ENCODE results near the gene GMCL2.
"Not testable (repeated sequence)": the region's sequence is repeated elsewhere in the genome, so short reads cannot be mapped to it uniquely, and the experiment has no call there.

Gene GMCL2

DNA sequence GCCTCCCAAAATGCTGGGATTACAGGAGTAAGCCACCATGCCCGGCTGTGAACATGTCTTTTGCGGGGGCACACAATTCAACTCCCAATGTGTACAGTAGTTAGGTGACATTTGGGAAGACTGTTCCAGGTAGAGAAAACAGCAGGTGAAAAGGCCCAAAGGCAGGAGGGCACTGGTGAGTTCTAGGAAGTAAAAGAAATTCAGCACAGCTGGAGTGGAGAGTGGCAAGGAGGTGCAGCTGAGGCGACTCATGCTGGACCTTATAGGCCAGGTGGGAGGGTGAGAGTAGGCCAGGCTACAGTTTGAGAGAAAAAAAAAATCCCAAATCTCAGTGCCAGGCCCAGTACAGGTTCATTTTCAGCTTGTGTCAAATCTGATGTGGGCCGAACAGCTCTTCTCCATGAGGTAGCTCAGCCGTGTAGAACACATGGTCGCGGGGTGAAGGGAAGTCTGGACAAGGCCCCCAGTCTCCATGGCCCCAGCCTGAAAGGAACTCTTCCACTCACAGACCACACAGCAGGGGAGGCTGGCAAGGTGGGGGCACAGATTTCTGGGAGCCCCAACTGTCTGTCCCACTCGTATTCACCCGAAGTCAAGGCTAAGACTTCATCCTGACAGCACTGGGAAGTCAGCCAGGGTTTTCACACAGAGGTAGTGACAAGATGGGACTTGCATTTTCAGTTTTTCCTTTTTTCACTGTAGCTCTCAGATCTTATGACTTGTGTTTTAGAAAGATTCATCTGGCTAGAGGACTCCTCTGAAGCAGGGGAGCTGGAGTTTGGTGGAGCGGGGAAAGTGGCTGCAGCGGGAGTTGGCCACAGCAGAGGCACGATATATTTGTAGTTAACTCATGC lies 12.6 kb upstream of the GMCL2 start:
- Mint-ChIP-seq H3K4me3 (no peak overlapping the region), H3K27me3 (no peaks in the 10 kb centered on the region), H3K36me3 (ENCODE audit: insufficient read depth) (peaks cover 10% of the 10 kb centered on the region), H3K27ac (ENCODE audit: low read depth) (no peak overlapping the region), H3K9me3 (no peaks in the 10 kb centered on the region), H3K4me1 (peaks cover 9% of the 10 kb centered on the region)
- DNase-seq (ENCODE audit: low spot score in 2 of 2) = no peak
- ATAC-seq (replicated peaks; ENCODE audit: extremely low read depth, poor library complexity, severe bottlenecking) = no peak

DNA sequence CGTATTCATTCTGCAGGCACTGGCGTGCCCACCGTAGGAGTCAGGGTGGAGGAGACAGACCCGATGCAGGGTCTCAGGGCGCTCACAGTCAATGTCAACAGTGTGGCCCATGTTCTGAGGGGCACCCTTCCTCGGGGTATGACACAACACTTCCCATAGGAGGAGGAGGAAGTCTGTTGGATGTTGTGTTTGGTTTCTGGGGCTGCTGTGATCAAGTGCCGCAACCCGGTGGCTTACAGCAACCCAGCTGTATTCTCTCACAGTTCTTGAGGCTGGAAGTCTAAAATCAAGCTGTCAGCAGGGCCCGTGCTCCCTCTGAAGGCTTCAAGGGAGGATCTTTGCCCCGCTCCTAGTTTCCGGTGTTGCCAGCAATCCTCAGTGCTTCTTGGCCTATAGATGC lies 11.5 kb upstream of the GMCL2 start:
- ATAC-seq (replicated peaks; ENCODE audit: extremely low read depth, poor library complexity, severe bottlenecking) = no peak
- Mint-ChIP-seq H3K27ac (ENCODE audit: low read depth) (no peak overlapping the region), H3K4me1 (peaks cover 14% of the 10 kb centered on the region), H3K27me3 (no peaks in the 10 kb centered on the region), H3K9me3 (no peaks in the 10 kb centered on the region), H3K36me3 (ENCODE audit: insufficient read depth) (peaks cover 1% of the 10 kb centered on the region), H3K4me3 (no peak overlapping the region)
- DNase-seq (ENCODE audit: low spot score in 2 of 2) = no peak

DNA sequence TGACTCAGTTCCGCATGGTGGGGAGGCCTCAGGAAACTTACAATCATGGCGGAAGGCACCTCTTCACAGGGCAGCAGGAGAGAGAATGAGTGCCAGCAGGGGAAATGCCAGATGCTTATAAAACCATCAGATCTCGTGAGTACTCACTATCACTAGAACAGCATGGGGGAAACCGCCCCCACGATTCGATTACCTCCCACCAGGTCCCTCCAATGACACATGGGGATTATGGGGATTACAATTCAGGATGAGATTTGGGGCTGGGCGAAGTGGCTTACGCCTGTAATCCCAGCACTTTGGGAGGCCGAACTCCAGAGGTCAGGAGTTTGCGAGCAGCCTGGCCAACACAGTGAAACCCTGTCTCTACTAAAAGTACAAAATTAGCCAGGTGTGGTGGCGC lies 11.0 kb upstream of the GMCL2 start:
- H3K4me3 Mint-ChIP-seq; H3K36me3 Mint-ChIP-seq (ENCODE audit: insufficient read depth); H3K9me3 Mint-ChIP-seq; ATAC-seq (replicated peaks; ENCODE audit: extremely low read depth, poor library complexity, severe bottlenecking); DNase-seq (ENCODE audit: low spot score in 2 of 2); H3K27me3 Mint-ChIP-seq; H3K27ac Mint-ChIP-seq (ENCODE audit: low read depth): not testable (repeated sequence)
- peaks cover 19% of the 10 kb centered on the region for H3K4me1 Mint-ChIP-seq

DNA sequence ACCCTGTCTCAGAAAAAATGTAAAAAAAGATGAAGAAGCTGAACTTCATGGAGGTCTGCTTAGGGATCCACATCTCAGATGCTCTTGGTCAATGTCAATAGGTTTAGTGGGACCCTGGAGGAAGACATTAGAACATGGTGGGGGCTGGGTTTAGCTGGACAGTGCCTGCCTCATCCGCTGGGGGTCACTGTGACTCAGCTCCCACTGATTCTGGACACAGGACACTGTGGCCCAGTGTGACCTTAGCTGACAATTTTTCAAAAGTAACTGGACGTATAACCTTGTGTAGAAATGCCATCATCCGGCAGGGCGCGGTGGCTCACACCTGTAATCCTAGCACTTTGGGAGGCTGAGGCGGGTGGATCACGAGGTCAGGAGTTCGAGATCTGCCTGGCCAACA lies 9.8 kb upstream of the GMCL2 start:
- Mint-ChIP-seq H3K4me1 (peaks cover 31% of the 10 kb centered on the region), H3K27ac (ENCODE audit: low read depth) (no peak overlapping the region), H3K4me3 (no peak overlapping the region), H3K27me3 (no peaks in the 10 kb centered on the region), H3K9me3 (no peaks in the 10 kb centered on the region), H3K36me3 (ENCODE audit: insufficient read depth) (no peaks in the 10 kb centered on the region)
- ATAC-seq (replicated peaks; ENCODE audit: extremely low read depth, poor library complexity, severe bottlenecking) = no peak
- no peak for DNase-seq (ENCODE audit: low spot score in 2 of 2)

DNA sequence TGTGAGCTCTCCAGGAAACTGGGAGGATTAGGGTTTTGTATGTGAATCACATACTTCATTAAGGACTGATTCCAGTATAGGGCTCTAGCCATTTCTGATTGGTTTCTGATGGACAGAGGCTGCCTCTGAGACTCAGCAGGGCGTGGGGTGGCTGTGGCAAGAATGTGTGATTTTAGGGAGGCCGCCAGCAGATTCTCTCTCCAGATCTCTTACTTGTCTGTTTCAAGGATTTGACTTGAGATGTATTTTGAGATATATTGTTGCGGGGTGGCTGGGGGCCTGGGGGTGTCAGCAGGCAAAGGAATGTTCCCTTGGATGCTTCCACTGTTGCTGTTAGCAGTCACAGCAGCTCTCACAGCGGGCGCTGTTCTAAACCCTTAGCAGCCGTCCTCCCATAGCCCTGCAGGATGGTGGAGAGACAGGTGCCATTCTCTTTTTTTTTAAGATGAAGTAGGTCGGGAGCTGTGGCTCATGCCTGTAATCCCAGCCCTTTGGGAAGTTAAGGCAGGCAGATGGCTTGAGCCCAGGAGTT lies 9.2 kb upstream of the GMCL2 start:
- Mint-ChIP-seq H3K9me3 (no peaks in the 10 kb centered on the region), H3K36me3 (ENCODE audit: insufficient read depth) (no peaks in the 10 kb centered on the region), H3K27me3 (no peaks in the 10 kb centered on the region), H3K27ac (ENCODE audit: low read depth) (no peak overlapping the region), H3K4me1 (peaks cover 31% of the 10 kb centered on the region), H3K4me3 (no peak overlapping the region)
- no peak for ATAC-seq (replicated peaks; ENCODE audit: extremely low read depth, poor library complexity, severe bottlenecking)
- no peak for DNase-seq (ENCODE audit: low spot score in 2 of 2)

DNA sequence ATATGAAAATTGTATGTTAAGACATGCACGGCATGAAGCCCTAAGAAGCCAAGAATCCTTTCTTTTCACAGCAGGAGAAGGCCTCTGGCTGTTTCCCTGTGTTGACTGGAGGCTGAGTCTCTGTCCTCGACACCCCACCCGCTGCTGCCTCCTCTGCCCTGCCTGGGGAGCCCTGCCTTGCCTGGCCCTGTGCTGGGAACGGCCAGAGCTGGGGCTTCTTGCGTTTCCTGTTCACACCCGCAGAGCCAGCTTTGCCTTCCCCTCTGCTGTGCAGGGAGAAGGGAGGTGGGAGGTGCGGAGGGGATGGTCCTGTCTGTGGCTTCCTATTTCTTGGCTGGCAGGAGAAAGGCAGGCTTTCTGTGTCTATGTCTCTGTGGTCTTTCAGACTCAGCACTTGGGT lies 6.9 kb upstream of the GMCL2 start:
- no peak overlapping the region for H3K27ac Mint-ChIP-seq (ENCODE audit: low read depth)
- ATAC-seq (replicated peaks; ENCODE audit: extremely low read depth, poor library complexity, severe bottlenecking) = no peak

DNA sequence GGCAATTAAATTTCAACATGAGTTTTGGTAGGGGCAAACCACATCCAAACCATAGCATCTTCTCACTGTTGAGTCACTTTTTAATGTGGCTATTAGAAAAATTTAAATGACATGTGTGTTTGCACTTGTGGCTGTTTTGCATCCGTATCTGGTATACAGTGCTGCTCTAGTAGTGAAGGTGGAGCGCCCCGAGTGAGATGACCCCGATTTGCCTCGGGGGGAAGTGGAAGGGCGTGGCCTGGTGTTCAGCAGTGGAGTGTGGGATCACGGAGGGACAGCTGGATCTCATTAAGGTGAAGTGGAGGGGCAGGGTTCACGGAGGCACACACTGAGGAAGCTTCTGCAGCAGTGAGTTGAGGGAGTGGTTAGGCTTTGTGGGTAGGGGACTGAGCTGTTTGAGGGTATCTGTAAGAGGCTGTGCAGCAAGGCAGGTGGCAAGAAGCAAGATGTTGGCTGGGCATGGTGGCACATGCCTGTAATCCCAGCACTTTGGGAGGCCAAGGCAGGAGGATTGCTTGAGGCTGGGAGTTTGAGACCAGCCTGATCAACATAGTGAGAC lies 6.2 kb upstream of the GMCL2 start:
- H3K4me3 Mint-ChIP-seq = peak overlapping the region; percentile 62
- H3K27ac Mint-ChIP-seq (ENCODE audit: low read depth) = peak overlapping the region; percentile 34
- no peaks in the 10 kb centered on the region for H3K27me3 Mint-ChIP-seq
- no peaks in the 10 kb centered on the region for H3K9me3 Mint-ChIP-seq
- no peak for DNase-seq (ENCODE audit: low spot score in 2 of 2)
- peaks cover 31% of the 10 kb centered on the region for H3K4me1 Mint-ChIP-seq
- peaks cover 2% of the 10 kb centered on the region for H3K36me3 Mint-ChIP-seq (ENCODE audit: insufficient read depth)
- peak; percentile 83 for ATAC-seq (replicated peaks; ENCODE audit: extremely low read depth, poor library complexity, severe bottlenecking)

More for the DNA sequence above, 6.9 kb upstream of the GMCL2 start:
- Mint-ChIP-seq H3K27me3 (no peaks in the 10 kb centered on the region), H3K4me1 (peaks cover 31% of the 10 kb centered on the region), H3K4me3 (peak overlapping the region; percentile 64), H3K36me3 (ENCODE audit: insufficient read depth) (no peaks in the 10 kb centered on the region), H3K9me3 (no peaks in the 10 kb centered on the region)
- DNase-seq (ENCODE audit: low spot score in 2 of 2) = no peak

DNA sequence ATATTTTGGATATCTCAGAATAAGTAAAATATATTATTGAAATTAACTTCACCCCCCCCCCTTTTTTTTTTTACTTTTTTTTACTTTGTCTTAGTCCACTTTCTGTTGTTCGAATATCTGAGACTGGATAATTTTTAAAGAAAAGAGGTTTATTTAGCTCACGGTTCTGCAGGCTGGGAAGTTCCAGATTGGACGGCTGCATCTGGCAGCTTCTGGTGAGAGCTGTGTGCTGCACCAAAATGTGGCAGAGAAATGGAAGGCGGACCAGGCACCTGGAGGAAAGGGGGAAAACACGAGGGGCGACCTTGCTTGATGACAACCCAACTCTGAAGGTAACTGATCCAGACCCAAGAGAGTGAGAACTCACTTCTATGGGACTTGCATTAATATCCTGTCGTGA lies 5.6 kb upstream of the GMCL2 start:
- peak overlapping the region; percentile 62 for H3K4me3 Mint-ChIP-seq
- H3K36me3 Mint-ChIP-seq (ENCODE audit: insufficient read depth) = peaks cover 2% of the 10 kb centered on the region

DNA sequence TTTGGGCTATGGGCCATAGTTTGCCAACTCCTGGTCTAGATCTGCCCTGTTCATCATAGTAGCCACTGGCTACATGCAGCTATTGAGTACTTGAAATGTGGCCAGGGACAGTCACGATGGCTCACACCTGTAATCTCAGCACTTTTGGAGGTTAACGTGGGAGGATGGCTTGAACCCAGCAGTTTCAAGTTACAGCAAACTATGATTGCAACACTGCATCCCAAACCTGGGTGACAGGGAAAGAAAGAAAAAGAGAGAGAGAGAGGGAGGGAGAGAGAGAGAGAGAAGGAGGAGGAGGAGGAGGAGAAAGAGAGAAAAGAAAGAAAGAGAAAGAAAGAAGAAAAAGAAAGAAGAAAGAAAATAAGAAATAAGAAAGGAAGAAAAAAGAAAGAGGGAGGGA lies 5.1 kb upstream of the GMCL2 start:
- H3K36me3 Mint-ChIP-seq (ENCODE audit: insufficient read depth) = peaks cover 2% of the 10 kb centered on the region
- H3K4me3 Mint-ChIP-seq = peak overlapping the region; percentile 51
- H3K4me1 Mint-ChIP-seq = peaks cover 31% of the 10 kb centered on the region
- H3K27ac Mint-ChIP-seq (ENCODE audit: low read depth) = no peak overlapping the region
- H3K27me3 Mint-ChIP-seq = no peaks in the 10 kb centered on the region
- H3K9me3 Mint-ChIP-seq = no peaks in the 10 kb centered on the region
- DNase-seq (ENCODE audit: low spot score in 2 of 2) (no peak), ATAC-seq (replicated peaks; ENCODE audit: extremely low read depth, poor library complexity, severe bottlenecking) (no peak)

More for the DNA sequence above, 5.6 kb upstream of the GMCL2 start:
- DNase-seq (ENCODE audit: low spot score in 2 of 2) = no peak
- Mint-ChIP-seq H3K9me3 (no peaks in the 10 kb centered on the region), H3K27me3 (no peaks in the 10 kb centered on the region), H3K4me1 (peaks cover 31% of the 10 kb centered on the region), H3K27ac (ENCODE audit: low read depth) (peak overlapping the region; percentile 34)
- no peak for ATAC-seq (replicated peaks; ENCODE audit: extremely low read depth, poor library complexity, severe bottlenecking)

DNA sequence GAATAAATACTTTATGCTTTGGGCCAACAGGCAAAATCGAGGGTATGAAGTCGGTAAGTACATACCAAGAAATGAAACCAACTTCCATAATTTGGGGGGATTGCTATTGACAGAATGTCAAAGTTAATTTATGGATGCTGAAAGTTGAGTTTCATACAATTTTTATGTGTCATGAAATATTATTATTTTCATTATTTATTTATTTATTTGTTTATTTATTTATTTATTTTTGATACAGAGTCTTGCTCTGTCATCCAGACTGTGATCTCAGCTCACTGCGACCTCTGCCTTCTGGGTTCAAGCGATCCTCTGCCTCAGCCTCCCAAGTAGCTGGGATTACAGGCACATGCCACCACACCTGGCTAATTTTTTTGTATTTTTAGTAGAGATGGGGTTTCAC lies 4.5 kb upstream of the GMCL2 start:
- peaks cover 31% of the 10 kb centered on the region for H3K4me1 Mint-ChIP-seq
- ATAC-seq (replicated peaks; ENCODE audit: extremely low read depth, poor library complexity, severe bottlenecking) (no peak), DNase-seq (ENCODE audit: low spot score in 2 of 2) (no peak)
- no peak overlapping the region for H3K4me3 Mint-ChIP-seq
- H3K27me3 Mint-ChIP-seq = no peaks in the 10 kb centered on the region
- H3K9me3 Mint-ChIP-seq = no peaks in the 10 kb centered on the region
- no peak overlapping the region for H3K27ac Mint-ChIP-seq (ENCODE audit: low read depth)
- H3K36me3 Mint-ChIP-seq (ENCODE audit: insufficient read depth) = peaks cover 2% of the 10 kb centered on the region

DNA sequence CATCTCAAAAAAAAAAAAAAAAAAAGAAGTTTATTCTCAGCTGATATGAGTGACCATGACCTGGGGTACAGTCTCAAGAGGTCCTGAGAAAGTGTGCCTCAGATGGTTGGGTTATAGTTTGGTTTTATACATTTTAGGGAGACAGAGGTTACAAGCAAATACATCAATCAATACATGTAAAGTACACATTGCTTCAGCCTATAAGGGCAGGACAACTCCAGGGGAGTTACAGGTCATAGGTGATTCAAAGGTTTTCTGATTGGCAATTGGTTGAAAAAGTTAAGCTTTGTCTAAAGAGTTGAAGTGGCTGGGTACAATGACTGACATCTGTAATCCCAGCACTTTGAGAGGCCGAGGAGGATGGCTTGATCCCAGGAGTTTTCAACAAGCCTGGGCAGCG lies 2.3 kb upstream of the GMCL2 start:
- H3K36me3 Mint-ChIP-seq (ENCODE audit: insufficient read depth) = peaks cover 2% of the 10 kb centered on the region
- ATAC-seq (replicated peaks; ENCODE audit: extremely low read depth, poor library complexity, severe bottlenecking) (no peak), DNase-seq (ENCODE audit: low spot score in 2 of 2) (no peak)
- H3K27ac Mint-ChIP-seq (ENCODE audit: low read depth) = no peak overlapping the region
- no peaks in the 10 kb centered on the region for H3K27me3 Mint-ChIP-seq
- H3K4me1 Mint-ChIP-seq = peaks cover 24% of the 10 kb centered on the region
- H3K4me3 Mint-ChIP-seq = no peak overlapping the region
- H3K9me3 Mint-ChIP-seq = no peaks in the 10 kb centered on the region

DNA sequence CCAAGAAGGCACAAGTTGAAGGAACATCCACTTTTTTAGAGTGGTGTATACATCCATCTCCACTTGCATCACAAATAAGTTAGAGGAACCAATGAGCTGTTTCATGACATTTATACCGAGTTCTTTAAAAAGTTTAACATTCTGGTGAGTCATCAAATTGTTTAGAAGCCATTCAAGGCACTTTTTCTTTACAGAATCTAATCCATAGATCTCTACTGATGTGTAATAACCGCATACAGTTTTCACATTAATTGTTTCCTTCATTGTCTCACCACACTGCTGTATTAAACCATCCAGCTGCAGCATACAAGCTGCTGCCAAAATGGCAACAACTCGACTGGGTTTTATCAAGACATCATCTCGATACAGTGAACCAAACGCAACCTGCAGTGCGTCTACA lies 744 bp downstream of the GMCL2 start:
- Mint-ChIP-seq H3K4me3 (no peak overlapping the region), H3K27ac (ENCODE audit: low read depth) (no peak overlapping the region), H3K36me3 (ENCODE audit: insufficient read depth) (peaks cover 4% of the 10 kb centered on the region), H3K27me3 (no peaks in the 10 kb centered on the region), H3K9me3 (no peaks in the 10 kb centered on the region), H3K4me1 (no peaks in the 10 kb centered on the region)
- DNase-seq (ENCODE audit: low spot score in 2 of 2) (no peak), ATAC-seq (replicated peaks; ENCODE audit: extremely low read depth, poor library complexity, severe bottlenecking) (no peak)

Measured in central memory CD8-positive, alpha-beta T cell (primary cell).